Measurements from ENCODE around the gene MAP2K1. TPM values are rescaled to one million over a fixed set of nuclear protein-coding genes. Genes with fewer than 3 reads are reported as not detected.

Gene MAP2K1
- total RNA-seq, 1 donor from 2014 or later = 57.7 TPM

- Histone ChIP-seq H3K36me3 (ENCODE audit: control insufficient read depth, insufficient read depth, low read length) (peaks cover 5% of the 10 kb centered on the region), H3K27me3 (ENCODE audit: control insufficient read depth, insufficient read depth, low read length) (no peaks in the 10 kb centered on the region), H3K4me3 (ENCODE audit: low read depth, low read length) (no peak overlapping the region)
- FAIRE-seq = no peak
- DNase-seq (ENCODE audit: low read depth) = no peak
- TF ChIP-seq CTCF (IDR thresholded peaks at IDR 0.05; ENCODE audit: insufficient read depth, low read length, severe bottlenecking) = no peak
Observed at GRCh38 chr15:66515901-66516322, 129.2 kb downstream of the MAP2K1 start.

- H3K27me3 ChIP-seq (ENCODE audit: control insufficient read depth, insufficient read depth, low read length) = no peaks in the 10 kb centered on the region
- peaks cover 3% of the 10 kb centered on the region for H3K36me3 ChIP-seq (ENCODE audit: control insufficient read depth, insufficient read depth, low read length)
- no peak for TF ChIP-seq CTCF (IDR thresholded peaks at IDR 0.05; ENCODE audit: insufficient read depth, low read length, severe bottlenecking)
- FAIRE-seq = no peak
- peak; percentile 83 for DNase-seq (ENCODE audit: low read depth)
- no peak overlapping the region for H3K4me3 ChIP-seq (ENCODE audit: low read depth, low read length)
Observed at GRCh38 chr15:66523926-66524325, 137.2 kb downstream of the MAP2K1 start.

GRCh38 chr15:66524838-66525237 lies 138.1 kb downstream of the MAP2K1 start:
- no peak for DNase-seq (ENCODE audit: low read depth)
- Histone ChIP-seq H3K4me3 (ENCODE audit: low read depth, low read length) (no peak overlapping the region), H3K27me3 (ENCODE audit: control insufficient read depth, insufficient read depth, low read length) (no peaks in the 10 kb centered on the region), H3K36me3 (ENCODE audit: control insufficient read depth, insufficient read depth, low read length) (peaks cover 3% of the 10 kb centered on the region)
- TF ChIP-seq CTCF (IDR thresholded peaks at IDR 0.05; ENCODE audit: insufficient read depth, low read length, severe bottlenecking) = no peak
- no peak for FAIRE-seq

- Histone ChIP-seq H3K27me3 (ENCODE audit: control insufficient read depth, insufficient read depth, low read length) (no peaks in the 10 kb centered on the region), H3K36me3 (ENCODE audit: control insufficient read depth, insufficient read depth, low read length) (no peaks in the 10 kb centered on the region), H3K4me3 (ENCODE audit: low read depth, low read length) (no peak overlapping the region)
- DNase-seq (ENCODE audit: low read depth) = no peak
- TF ChIP-seq CTCF (IDR thresholded peaks at IDR 0.05; ENCODE audit: insufficient read depth, low read length, severe bottlenecking) = no peak
- FAIRE-seq = no peak
Observed at GRCh38 chr15:66535056-66535455, 148.3 kb downstream of the MAP2K1 start.

Other genes with a start within 250 kb of the MAP2K1 start
- gene MEGF11, start 133.2 kb upstream of the MAP2K1 start, total RNA-seq = not detected in 2 replicates
- gene DIS3L, start 93.3 kb upstream of the MAP2K1 start, total RNA-seq = 11.8 and 19.2 TPM in 2 replicates
- gene TIPIN, start 30.2 kb upstream of the MAP2K1 start, total RNA-seq = 10.5 and 17.8 TPM in 2 replicates
- 43.3 and 43.7 TPM in 2 replicates for gene SNAPC5, start 110.8 kb downstream of the MAP2K1 start, total RNA-seq
- 2,077 and 4,509 TPM in 2 replicates for gene RPL4, start 117.9 kb downstream of the MAP2K1 start, total RNA-seq
- gene ZWILCH, start 118.4 kb downstream of the MAP2K1 start, total RNA-seq = 6.1 and 8.2 TPM in 2 replicates
- gene LCTL, start 179.1 kb downstream of the MAP2K1 start, total RNA-seq = 0.26 TPM in 1 of 2 replicates, not detected in the other